Choroid plexus epithelial cell (primary cell): Measurements from ENCODE around the gene CD52.
"Not testable (repeated sequence)": the region's sequence is repeated elsewhere in the genome, so short reads cannot be mapped to it uniquely, and the experiment has no call there.

Source experiments
- DNase-seq: peaks from one replicate; pipeline ENCODE4 v3.0.0-alpha.2; 2010; ENCODE audit warnings: low read depth
- H3K4me3 ChIP-seq: 2 replicates; pipeline ENCODE4 v1.5.1; 2011; ENCODE audit warnings: low read depth, mild to moderate bottlenecking, control low read depth, low read length, moderate library complexity
- TF ChIP-seq, protein P1 (sequence below): conservative IDR thresholded peaks from 2 replicates; pipeline ENCODE4 v1.5.1; 2011; ENCODE audit warnings: low read depth, mild to moderate bottlenecking, control low read depth, inconsistent platforms, low read length, moderate library complexity

Gene CD52

DNA sequence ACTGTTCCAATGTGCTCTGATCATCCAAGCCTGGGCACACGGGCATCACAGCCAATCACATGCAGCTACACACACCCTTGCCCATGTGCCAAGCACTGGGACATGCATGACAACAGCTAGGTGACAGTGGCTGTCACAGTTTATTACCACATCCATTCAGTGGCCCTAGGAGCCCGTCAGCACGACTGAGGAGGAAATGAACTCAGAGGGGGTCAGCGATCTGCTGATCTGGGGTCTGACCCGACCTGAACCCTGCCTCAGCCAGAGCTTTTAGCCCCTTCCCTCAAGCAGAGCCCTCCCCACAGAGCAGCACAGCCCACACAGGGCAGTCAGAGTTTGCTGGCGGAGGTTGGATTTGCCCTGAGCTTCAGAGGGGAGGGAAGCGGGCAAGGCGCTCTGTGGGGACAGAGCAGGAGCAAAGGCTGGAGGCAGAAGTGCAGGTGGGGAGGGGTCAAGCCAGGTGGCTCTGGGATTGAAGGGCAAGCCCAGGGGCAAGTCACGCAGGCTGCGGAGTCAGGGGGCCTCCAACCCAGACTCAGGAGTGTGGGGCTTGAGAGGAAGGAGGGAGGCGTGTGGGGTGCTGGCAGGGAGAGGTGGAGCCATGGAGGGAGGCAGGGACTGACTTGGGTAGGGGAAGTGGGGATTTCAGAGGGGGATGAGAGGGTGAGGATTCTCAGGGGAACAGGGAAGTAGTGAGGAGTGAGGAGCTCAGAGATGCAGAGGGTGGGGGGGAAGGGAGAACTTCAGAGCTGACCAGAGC, 27.5 kb upstream of the CD52 start:
- DNase-seq: no peak
- TF ChIP-seq, protein P1, sequence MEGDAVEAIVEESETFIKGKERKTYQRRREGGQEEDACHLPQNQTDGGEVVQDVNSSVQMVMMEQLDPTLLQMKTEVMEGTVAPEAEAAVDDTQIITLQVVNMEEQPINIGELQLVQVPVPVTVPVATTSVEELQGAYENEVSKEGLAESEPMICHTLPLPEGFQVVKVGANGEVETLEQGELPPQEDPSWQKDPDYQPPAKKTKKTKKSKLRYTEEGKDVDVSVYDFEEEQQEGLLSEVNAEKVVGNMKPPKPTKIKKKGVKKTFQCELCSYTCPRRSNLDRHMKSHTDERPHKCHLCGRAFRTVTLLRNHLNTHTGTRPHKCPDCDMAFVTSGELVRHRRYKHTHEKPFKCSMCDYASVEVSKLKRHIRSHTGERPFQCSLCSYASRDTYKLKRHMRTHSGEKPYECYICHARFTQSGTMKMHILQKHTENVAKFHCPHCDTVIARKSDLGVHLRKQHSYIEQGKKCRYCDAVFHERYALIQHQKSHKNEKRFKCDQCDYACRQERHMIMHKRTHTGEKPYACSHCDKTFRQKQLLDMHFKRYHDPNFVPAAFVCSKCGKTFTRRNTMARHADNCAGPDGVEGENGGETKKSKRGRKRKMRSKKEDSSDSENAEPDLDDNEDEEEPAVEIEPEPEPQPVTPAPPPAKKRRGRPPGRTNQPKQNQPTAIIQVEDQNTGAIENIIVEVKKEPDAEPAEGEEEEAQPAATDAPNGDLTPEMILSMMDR: no peak
- H3K4me3 ChIP-seq: no peak overlapping the region

DNA sequence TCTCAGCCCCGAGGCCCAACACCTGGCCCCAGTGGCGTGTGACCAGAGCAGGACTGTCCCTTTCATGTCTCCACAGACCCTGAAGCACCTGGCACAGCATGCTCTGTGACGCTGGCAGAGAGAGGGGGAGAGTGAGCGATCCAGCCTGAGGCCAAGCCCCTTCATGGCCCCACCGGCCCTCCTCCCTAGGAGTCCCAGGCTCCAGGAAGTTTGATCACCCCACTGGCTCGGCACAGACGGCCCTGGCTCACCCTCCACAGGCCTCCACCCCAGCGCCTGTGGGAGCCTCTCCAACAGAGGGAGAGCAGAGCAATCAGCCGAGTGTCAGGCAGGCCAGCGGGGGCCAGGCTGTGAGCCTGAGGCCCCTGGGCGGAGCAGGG, 26.9 kb upstream of the CD52 start:
- H3K4me3 ChIP-seq: no peak overlapping the region
- TF ChIP-seq, protein P1: no peak
- no peak for DNase-seq

DNA sequence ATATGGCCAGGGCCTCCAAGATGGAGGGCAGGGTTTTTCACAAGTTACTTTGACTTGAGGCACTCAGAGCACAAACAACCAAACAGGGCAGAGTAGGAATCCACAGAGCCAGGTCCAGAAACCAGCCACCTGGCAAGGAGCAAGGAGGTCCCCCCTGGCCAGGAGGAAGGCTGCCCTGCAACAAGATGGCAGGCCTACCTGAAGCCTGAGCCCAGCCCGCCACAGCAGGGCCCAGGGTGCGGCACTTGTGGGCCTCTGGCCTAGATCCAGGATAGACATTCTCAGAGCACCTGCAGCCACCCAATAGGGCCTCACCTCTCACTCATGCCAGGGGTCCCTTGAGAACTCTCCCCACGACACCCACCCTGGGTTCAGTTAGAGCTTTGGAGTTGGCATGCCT, 26.3 kb upstream of the CD52 start:
- no peak overlapping the region for H3K4me3 ChIP-seq

DNA sequence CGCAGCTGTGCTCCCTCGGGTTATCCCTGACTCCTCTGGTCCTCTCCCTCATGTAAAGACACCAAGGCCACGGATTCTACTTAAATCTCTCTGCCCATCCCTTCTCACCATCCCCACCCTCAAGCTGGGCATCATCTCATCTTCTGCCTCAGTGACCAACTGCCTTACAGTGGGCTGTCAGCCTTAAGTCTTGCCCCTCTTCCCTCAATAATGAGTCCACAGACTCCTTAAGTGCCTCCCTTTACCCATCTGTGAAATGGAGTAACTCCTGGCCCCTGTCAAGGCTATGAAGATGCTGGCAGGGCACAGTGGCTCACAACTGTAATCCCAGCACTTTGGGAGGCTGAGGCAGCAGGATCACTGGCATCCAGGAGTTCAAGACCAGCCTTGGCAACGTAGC, 25.8 kb upstream of the CD52 start:
- TF ChIP-seq, protein P1: no peak
- no peak overlapping the region for H3K4me3 ChIP-seq
- no peak for DNase-seq

More for the DNA sequence above, 26.3 kb upstream of the CD52 start:
- TF ChIP-seq, protein P1: no peak
- DNase-seq: no peak

DNA sequence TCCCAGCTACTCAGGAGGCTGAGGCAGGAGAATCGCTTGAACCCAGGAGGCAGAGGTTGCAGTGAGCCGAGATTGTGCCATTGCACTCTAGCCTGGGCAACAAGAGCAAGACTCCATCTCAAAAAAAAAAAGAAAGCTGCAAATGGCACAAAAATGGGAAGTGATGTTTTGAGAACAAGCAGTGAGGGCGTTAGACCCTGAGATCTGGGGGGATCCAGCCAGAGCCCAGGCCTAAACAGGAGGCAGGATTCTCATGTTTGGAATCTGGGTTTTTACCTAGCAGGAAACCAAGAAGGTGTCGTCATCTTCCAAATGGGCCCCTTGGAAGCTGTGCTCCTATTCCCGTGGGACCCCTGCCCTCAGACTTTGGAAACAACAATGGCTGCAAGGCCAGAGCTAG, 25.0 kb upstream of the CD52 start:
- not testable (repeated sequence) for H3K4me3 ChIP-seq, DNase-seq

DNA sequence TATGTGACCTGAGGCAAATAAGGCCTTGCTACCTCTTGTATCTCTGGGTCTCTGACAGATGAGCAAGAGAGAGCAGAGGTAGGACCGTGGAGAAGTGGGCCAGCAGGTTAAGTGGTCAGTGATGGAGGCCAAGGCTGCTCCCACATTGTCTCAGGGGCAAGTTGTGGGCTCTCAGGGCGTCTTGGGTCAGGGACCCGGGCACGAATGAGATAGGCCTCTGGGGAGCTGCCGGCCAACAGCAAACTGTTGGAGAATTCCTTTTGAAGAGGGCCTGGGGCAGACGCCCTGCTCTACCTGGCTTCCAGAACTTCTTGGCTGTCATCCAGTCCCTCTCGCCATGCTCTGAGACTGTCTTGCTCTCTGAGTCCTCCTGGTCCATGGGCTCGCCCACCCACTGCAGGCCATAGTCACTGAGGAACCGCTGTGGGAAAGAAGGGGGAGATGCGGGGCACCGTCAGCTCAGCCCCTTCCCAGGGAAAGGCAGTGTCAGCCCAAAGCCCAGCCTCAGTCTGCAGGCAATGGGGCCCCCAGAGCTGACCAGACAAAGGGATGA, 23.8 kb upstream of the CD52 start:
- TF ChIP-seq, protein P1: no peak
- DNase-seq: no peak
- H3K4me3 ChIP-seq: no peak overlapping the region

DNA sequence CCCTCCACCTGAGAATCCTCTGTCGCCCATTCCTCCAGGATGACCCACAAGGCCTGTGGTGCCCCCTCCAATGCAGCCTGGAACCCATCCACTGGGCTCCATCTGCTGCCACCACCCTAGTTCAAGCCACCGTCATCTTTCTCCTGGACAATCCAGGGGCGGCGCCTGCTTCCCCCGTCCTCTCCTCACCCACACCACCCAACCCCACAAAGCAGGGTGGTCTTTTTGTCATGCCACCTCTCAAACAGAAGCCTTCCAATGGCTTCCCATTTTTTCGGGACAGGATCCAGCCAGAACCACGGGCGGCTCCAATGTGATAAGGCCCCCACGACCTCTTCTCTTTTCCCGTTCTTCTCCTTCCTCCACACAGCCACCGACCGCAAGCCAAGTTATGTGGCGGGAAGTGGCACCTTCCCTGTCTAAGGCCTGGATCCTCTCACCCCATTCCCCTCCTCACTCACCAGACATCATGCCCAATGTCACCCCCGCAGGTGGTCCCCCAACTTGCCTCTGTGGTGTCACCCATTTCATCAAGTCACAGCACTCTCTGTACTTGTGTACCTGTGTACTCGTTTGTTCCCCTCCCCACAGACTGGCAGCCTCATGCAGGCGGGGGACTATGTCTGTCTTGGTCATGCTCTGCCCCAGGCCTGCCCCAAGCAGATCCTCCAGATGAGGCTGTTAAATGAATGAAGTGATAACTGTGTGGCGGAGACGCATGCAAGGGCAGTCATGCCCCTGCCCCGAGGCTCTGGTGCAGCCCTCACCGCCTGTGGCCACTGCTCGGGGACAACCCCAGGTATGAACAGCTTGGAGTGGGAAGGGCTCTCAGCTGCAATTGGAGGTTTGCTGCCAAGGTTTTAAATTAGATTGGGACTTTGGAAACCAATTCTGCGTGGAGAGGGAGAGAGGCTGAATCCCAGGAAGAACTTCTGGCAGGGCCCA, 22.3 kb upstream of the CD52 start:
- no peak overlapping the region for H3K4me3 ChIP-seq
- TF ChIP-seq, protein P1: no peak

More for the DNA sequence above, 22.3 kb upstream of the CD52 start:
- DNase-seq: no peak
